Gastroesophageal sphincter (tissue), 4 donors: ENCODE results near the gene SPATS1. TPM values are rescaled to one million over a fixed set of nuclear protein-coding genes. Genes with fewer than 3 reads are reported as not detected.

Source experiments
- ATAC-seq: fragments of 150-250 bp; one replicate; pipeline ENCODE4 v1.9.1; 2016; ENCODE audit warnings: mild to moderate bottlenecking, moderate library complexity
- H3K27ac ChIP-seq, 4 donors: fragments of 200-600 bp; sonication (generic) in 3 of 4; 1 replicate in 3 of 4; 2 replicates in 1 of 4; pipeline ENCODE4 v1.5.1; 2016 to 2019
- H3K27me3 ChIP-seq: fragments of 200-600 bp; sonication (generic); one replicate; pipeline ENCODE4 v1.5.1; 2019
- H3K36me3 ChIP-seq, 2 donors: fragments of 200-600 bp; sonication (generic); one replicate each; pipeline ENCODE4 v1.5.1; 2019; ENCODE audit warnings: control low read depth in 1 of 2
- H3K4me1 ChIP-seq, 3 donors: fragments of 200-600 bp; sonication (generic); 1 replicate in 2 of 3; 2 replicates in 1 of 3; pipeline ENCODE4 v1.5.1; 2016 to 2019; ENCODE audit warnings: control low read depth in 2 of 3
- H3K4me3 ChIP-seq, 2 donors: fragments of 200-600 bp; sonication (generic); one replicate each; pipeline ENCODE4 v1.5.1; 2019; ENCODE audit warnings: mild to moderate bottlenecking in 1 of 2, moderate library complexity in 1 of 2
- H3K9me3 ChIP-seq, 3 donors: fragments of 200-600 bp; sonication (generic); one replicate each; pipeline ENCODE4 v1.5.1; 2017 to 2019; ENCODE audit warnings: control low read depth in 2 of 3
- CTCF ChIP-seq, 4 experiments: fragments of 200-600 bp in 2 of 4; fragments of 450-650 bp in 2 of 4; sonication (generic) in 1 of 4; IDR thresholded peaks; one replicate each; pipeline ENCODE4 v1.5.1; 2017 to 2019; ENCODE audit warnings: antibody characterized with exemption in 4 of 4, mild to moderate bottlenecking in 2 of 4, moderate library complexity in 2 of 4
- EP300 ChIP-seq: sonication (generic); formaldehyde crosslinking; IDR thresholded peaks from one replicate; pipeline ENCODE4 v1.6.1; 2017; ENCODE audit warnings: antibody characterized with exemption, mild to moderate bottlenecking
- POLR2A ChIP-seq, 2 donors: fragments of 450-650 bp; IDR thresholded peaks; one replicate each; pipeline ENCODE4 v1.6.1; 2017; ENCODE audit warnings: antibody characterized with exemption in 2 of 2, mild to moderate bottlenecking in 2 of 2, moderate library complexity in 1 of 2
- POLR2AphosphoS5 ChIP-seq: sonication (generic); formaldehyde crosslinking; IDR thresholded peaks from one replicate; pipeline ENCODE4 v1.6.1; 2017; ENCODE audit warnings: antibody characterized with exemption
- WGBS, 2 donors: methylation state at CpG; one replicate each; pipeline ENCODE4 v1.1.5; 2018; ENCODE audit warnings: low coverage in 1 of 2; 5-methylcytosine and 5-hydroxymethylcytosine counted together
- total RNA-seq, 4 donors: library from RNA; depleted of rRNA; stranded (reverse); fragments of >200 nt; gene quantifications; one replicate each; pipeline ENCODE4 v1.1.0, GENCODE V29; 2016

The SPATS1 gene
- total RNA-seq, 4 donors from 2014 or later: not detected

GRCh38 chr6:44375071-44375470 is 32.6 kb downstream of the SPATS1 start:
- WGBS, 2 donors: 20 to 78% methylated on average over 1 to 3 of the region's 3 CpGs
- no peaks in the 10 kb centered on the region for H3K9me3 ChIP-seq
- TF ChIP-seq CTCF (IDR thresholded peaks at IDR 0.05) (no peak), POLR2AphosphoS5 (no peak), POLR2A (IDR thresholded peaks at IDR 0.05) (no peak), EP300 (no peak)
- peaks cover 12% of the 10 kb centered on the region for H3K27me3 ChIP-seq
- no peaks in the 10 kb centered on the region for H3K4me1 ChIP-seq
- ATAC-seq: no peak
- no peaks in the 10 kb centered on the region for H3K36me3 ChIP-seq
- H3K27ac ChIP-seq: no peak overlapping the region
- no peak overlapping the region for H3K4me3 ChIP-seq

GRCh38 chr6:44377484-44377883 is 35.0 kb downstream of the SPATS1 start:
- no peaks in the 10 kb centered on the region for H3K9me3 ChIP-seq
- peaks cover 12% of the 10 kb centered on the region for H3K27me3 ChIP-seq
- WGBS, 2 donors: 88 to 92% methylated on average over 3 of the region's 3 CpGs
- H3K4me1 ChIP-seq: no peaks in the 10 kb centered on the region
- TF ChIP-seq POLR2AphosphoS5 (no peak), CTCF (IDR thresholded peaks at IDR 0.05) (no peak), POLR2A (IDR thresholded peaks at IDR 0.05) (no peak), EP300 (no peak)
- no peak for ATAC-seq
- no peak overlapping the region for H3K4me3 ChIP-seq
- no peaks in the 10 kb centered on the region for H3K36me3 ChIP-seq
- no peak overlapping the region for H3K27ac ChIP-seq

GRCh38 chr6:44377971-44378370 is 35.5 kb downstream of the SPATS1 start:
- no peak overlapping the region for H3K27ac ChIP-seq
- H3K4me1 ChIP-seq: no peaks in the 10 kb centered on the region
- no peaks in the 10 kb centered on the region for H3K36me3 ChIP-seq
- ATAC-seq: no peak
- no peaks in the 10 kb centered on the region for H3K9me3 ChIP-seq
- TF ChIP-seq CTCF (IDR thresholded peaks at IDR 0.05) (no peak), EP300 (no peak), POLR2A (IDR thresholded peaks at IDR 0.05) (no peak), POLR2AphosphoS5 (no peak)
- no peak overlapping the region for H3K4me3 ChIP-seq
- 50% methylated on average over 1 of the region's 1 CpG; no CpG with 5 or more reads in 1 of the 2 donors for WGBS, 2 donors
- peaks cover 12% of the 10 kb centered on the region for H3K27me3 ChIP-seq

GRCh38 chr6:44381739-44382138 is 39.3 kb downstream of the SPATS1 start:
- WGBS, 2 donors: 69% methylated on average over 2 of the region's 2 CpGs; no CpG with 5 or more reads in 1 of the 2 donors
- H3K4me1 ChIP-seq: peaks cover 0 to 6% (median 3%) of the 10 kb centered on the region in 3 donors
- no peak for ATAC-seq
- H3K9me3 ChIP-seq: no peaks in the 10 kb centered on the region
- H3K27me3 ChIP-seq: no peaks in the 10 kb centered on the region
- TF ChIP-seq EP300 (no peak), POLR2AphosphoS5 (no peak), CTCF (IDR thresholded peaks at IDR 0.05) (no peak), POLR2A (IDR thresholded peaks at IDR 0.05) (no peak)
- no peaks in the 10 kb centered on the region for H3K36me3 ChIP-seq
- H3K27ac ChIP-seq: no peak overlapping the region
- no peak overlapping the region for H3K4me3 ChIP-seq

- TF ChIP-seq POLR2AphosphoS5 (peak; percentile 80), CTCF (IDR thresholded peaks at IDR 0.05) (no peak)
- Histone ChIP-seq H3K27me3 (no peaks in the 10 kb centered on the region), H3K36me3 (peaks cover 0 to 9% of the 10 kb centered on the region in 2 donors), H3K9me3 (no peaks in the 10 kb centered on the region), H3K4me1 (peaks cover 14 to 35% (median 16%) of the 10 kb centered on the region in 3 donors), H3K27ac (peak overlapping the region; percentile 90 to 95 (median 94)), H3K4me3 (peak overlapping the region; percentile 72 to 73)
- 7 to 43% methylated on average over 3 to 6 of the region's 6 CpGs for WGBS, 2 donors
- ATAC-seq: peak; percentile 71
Measured at GRCh38 chr6:44386364-44386928, 44.0 kb downstream of the SPATS1 start.
